Breast epithelium (tissue), 4 donors: ENCODE results near the gene CFLAR. TPM values are rescaled to one million over a fixed set of nuclear protein-coding genes. Genes with fewer than 3 reads are reported as not detected.

Experiments used
- DNase-seq, 2 donors: peaks; one replicate each; pipeline ENCODE4 v3.0.0-alpha.2; 2019; ENCODE audit warnings: low spot score in 2 of 2
- H3K27ac ChIP-seq, 2 donors: fragments of 200-600 bp; sonication (generic) in 1 of 2; one replicate each; pipeline ENCODE4 v1.5.1; 2016 to 2019; ENCODE audit warnings: mild to moderate bottlenecking in 1 of 2
- H3K27me3 ChIP-seq, 2 donors: fragments of 200-600 bp; sonication (generic) in 1 of 2; one replicate each; pipeline versions ENCODE4 v1.5.1 to v1.6.0; 2017 to 2019; ENCODE audit warnings: control low read depth in 1 of 2, mild to moderate bottlenecking in 1 of 2
- H3K36me3 ChIP-seq: fragments of 200-600 bp; one replicate; pipeline ENCODE4 v1.5.1; 2019
- H3K4me1 ChIP-seq, 2 donors: fragments of 200-600 bp; sonication (generic); one replicate each; pipeline ENCODE4 v1.5.1; 2016 to 2019; ENCODE audit warnings: control low read depth in 1 of 2
- H3K4me3 ChIP-seq, 3 donors: fragments of 200-600 bp; sonication (generic); 1 replicate in 2 of 3; 2 replicates in 1 of 3; pipeline ENCODE4 v1.5.1; 2016 to 2019; ENCODE audit warnings: mild to moderate bottlenecking in 3 of 3, moderate library complexity in 2 of 3
- H3K9me3 ChIP-seq, 2 donors: fragments of 200-600 bp; sonication (generic) in 1 of 2; one replicate each; pipeline ENCODE4 v1.5.1; 2016 to 2019; ENCODE audit warnings: control low read depth in 1 of 2
- POLR2A ChIP-seq: fragments of 450-650 bp; IDR thresholded peaks from one replicate; pipeline ENCODE4 v1.6.1; 2016; ENCODE audit warnings: antibody characterized with exemption, mild to moderate bottlenecking, moderate library complexity
- POLR2AphosphoS5 ChIP-seq, 3 donors: sonication (generic); formaldehyde crosslinking; IDR thresholded peaks; one replicate each; pipeline ENCODE4 v1.6.1; 2017; ENCODE audit warnings: antibody characterized with exemption in 3 of 3
- intact Hi-C: fragments of 100-400 bp; cut with DNase I; formaldehyde crosslinking; loops from one replicate; pipeline ENCODE4 v1.15.1; 2023; ENCODE audit warnings: low total_unique reads
- total RNA-seq, 3 donors: library from RNA; depleted of rRNA; stranded (reverse); fragments of >200 nt; gene quantifications; one replicate each; pipeline ENCODE4 v1.1.0, GENCODE V29; 2016
- TF ChIP-seq, protein P1 (sequence below), 3 donors: fragments of 450-650 bp; IDR thresholded peaks; one replicate each; pipeline ENCODE4 v1.5.1; 2016 to 2017; ENCODE audit warnings: antibody characterized with exemption in 3 of 3, mild to moderate bottlenecking in 3 of 3, moderate library complexity in 3 of 3

CFLAR gene
- total RNA-seq, 3 donors from 2014 or later = 180 to 322 (median 207) TPM

DNA sequence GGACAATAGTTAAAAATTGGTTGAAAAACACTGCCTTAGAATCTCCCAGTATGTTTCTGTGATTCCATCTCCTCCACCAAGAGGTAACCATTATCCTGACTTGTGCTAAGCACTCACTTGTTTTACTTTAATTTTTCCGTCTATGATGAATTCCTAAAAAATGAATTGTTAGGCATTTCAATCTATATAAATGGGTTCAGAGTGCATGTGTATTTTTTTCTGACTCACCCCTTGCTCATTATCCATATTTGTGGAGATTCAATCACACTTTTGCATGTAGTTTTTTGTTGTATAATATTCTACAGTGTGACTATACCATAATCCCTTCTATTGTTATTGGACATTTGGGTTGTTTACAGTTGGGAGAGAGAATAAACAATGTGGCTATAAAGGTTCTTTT is 42.9 kb upstream of the CFLAR start:
- no peaks in the 10 kb centered on the region for H3K9me3 ChIP-seq
- no peak overlapping the region for H3K4me3 ChIP-seq
- H3K27me3 ChIP-seq = no peaks in the 10 kb centered on the region
- no peak for DNase-seq
- H3K27ac ChIP-seq = no peak overlapping the region
- TF ChIP-seq POLR2AphosphoS5 (IDR thresholded peaks at IDR 0.05) = no peak
- H3K36me3 ChIP-seq = no peaks in the 10 kb centered on the region
- peaks cover 0 to 12% of the 10 kb centered on the region in 2 donors for H3K4me1 ChIP-seq
- intact Hi-C loops = no loop called here

DNA sequence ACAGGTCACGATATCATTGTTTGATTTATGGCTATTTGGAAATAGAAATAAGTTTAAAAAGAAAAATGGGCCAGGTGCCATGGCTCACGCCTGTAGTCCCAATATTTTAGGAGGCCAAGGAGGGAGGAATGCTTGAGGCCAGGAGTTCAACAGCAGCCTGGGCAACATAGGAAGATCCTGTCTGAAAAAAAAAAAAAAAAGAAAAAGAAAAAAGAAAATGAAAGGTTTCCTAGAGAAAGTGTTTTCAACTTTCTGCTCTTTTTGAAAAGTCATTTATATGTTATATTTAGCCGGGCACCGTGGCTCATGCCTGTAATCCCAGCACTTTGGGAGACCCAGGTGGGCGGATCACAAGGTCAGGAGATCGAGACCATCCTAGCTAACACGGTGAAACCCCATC is 41.0 kb upstream of the CFLAR start:
- TF ChIP-seq POLR2A (no peak), POLR2AphosphoS5 (IDR thresholded peaks at IDR 0.05) (no peak)
- TF ChIP-seq, protein P1, sequence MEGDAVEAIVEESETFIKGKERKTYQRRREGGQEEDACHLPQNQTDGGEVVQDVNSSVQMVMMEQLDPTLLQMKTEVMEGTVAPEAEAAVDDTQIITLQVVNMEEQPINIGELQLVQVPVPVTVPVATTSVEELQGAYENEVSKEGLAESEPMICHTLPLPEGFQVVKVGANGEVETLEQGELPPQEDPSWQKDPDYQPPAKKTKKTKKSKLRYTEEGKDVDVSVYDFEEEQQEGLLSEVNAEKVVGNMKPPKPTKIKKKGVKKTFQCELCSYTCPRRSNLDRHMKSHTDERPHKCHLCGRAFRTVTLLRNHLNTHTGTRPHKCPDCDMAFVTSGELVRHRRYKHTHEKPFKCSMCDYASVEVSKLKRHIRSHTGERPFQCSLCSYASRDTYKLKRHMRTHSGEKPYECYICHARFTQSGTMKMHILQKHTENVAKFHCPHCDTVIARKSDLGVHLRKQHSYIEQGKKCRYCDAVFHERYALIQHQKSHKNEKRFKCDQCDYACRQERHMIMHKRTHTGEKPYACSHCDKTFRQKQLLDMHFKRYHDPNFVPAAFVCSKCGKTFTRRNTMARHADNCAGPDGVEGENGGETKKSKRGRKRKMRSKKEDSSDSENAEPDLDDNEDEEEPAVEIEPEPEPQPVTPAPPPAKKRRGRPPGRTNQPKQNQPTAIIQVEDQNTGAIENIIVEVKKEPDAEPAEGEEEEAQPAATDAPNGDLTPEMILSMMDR (IDR thresholded peaks at IDR 0.05) = no peak
- H3K9me3 ChIP-seq = no peaks in the 10 kb centered on the region
- H3K4me3 ChIP-seq = no peak overlapping the region
- no peaks in the 10 kb centered on the region for H3K27me3 ChIP-seq
- DNase-seq = no peak
- H3K27ac ChIP-seq = no peak overlapping the region
- intact Hi-C loops = no loop called here
- H3K36me3 ChIP-seq = no peaks in the 10 kb centered on the region
- H3K4me1 ChIP-seq = peaks cover 0 to 8% of the 10 kb centered on the region in 2 donors

GRCh38 chr2:201084863-201085262 is 31.1 kb upstream of the CFLAR start:
- H3K27ac ChIP-seq = no peak overlapping the region

GRCh38 chr2:201090574-201090973 is 25.4 kb upstream of the CFLAR start:
- no peaks in the 10 kb centered on the region for H3K27me3 ChIP-seq
- intact Hi-C loops = no loop called here
- TF ChIP-seq POLR2AphosphoS5 (IDR thresholded peaks at IDR 0.05) (no peak), POLR2A (no peak)
- TF ChIP-seq, protein P1 (IDR thresholded peaks at IDR 0.05) = no peak
- no peaks in the 10 kb centered on the region for H3K4me1 ChIP-seq
- H3K4me3 ChIP-seq = no peak overlapping the region
- no peak overlapping the region for H3K27ac ChIP-seq
- H3K9me3 ChIP-seq = no peaks in the 10 kb centered on the region
- no peak for DNase-seq
- no peaks in the 10 kb centered on the region for H3K36me3 ChIP-seq

More at GRCh38 chr2:201084863-201085262, 31.1 kb upstream of the CFLAR start:
- TF ChIP-seq POLR2AphosphoS5 (IDR thresholded peaks at IDR 0.05) (no peak), POLR2A (no peak)
- TF ChIP-seq, protein P1 (IDR thresholded peaks at IDR 0.05) = no peak
- Histone ChIP-seq H3K4me1 (no peaks in the 10 kb centered on the region), H3K36me3 (no peaks in the 10 kb centered on the region), H3K27me3 (no peaks in the 10 kb centered on the region), H3K9me3 (no peaks in the 10 kb centered on the region), H3K4me3 (no peak overlapping the region)
- intact Hi-C loops = no loop called here
- DNase-seq = no peak

DNA sequence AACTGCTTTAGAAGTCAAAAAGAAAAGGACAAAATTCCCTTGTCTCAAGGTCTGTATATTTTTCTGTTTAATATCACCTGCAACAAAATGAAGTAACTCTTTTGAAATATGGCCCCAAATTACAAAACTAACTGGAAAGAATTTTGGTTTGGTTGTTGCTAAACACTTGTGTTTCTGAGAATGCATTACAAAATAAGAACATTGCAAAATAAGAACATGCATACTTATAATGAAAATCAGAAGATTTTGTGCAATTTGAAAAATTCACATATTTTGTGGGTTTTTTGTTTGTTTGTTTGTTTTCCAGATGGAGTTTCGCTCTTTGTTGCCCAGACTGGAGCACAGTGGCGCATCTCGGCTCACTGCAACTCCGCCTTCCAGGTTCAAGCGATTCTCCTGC is 22.4 kb upstream of the CFLAR start:
- intact Hi-C loops = no loop called here
- Histone ChIP-seq H3K9me3 (no peaks in the 10 kb centered on the region), H3K36me3 (no peaks in the 10 kb centered on the region), H3K4me3 (no peak overlapping the region), H3K27ac (no peak overlapping the region), H3K27me3 (no peaks in the 10 kb centered on the region), H3K4me1 (no peaks in the 10 kb centered on the region)
- DNase-seq = no peak
- no peak for TF ChIP-seq POLR2A

DNA sequence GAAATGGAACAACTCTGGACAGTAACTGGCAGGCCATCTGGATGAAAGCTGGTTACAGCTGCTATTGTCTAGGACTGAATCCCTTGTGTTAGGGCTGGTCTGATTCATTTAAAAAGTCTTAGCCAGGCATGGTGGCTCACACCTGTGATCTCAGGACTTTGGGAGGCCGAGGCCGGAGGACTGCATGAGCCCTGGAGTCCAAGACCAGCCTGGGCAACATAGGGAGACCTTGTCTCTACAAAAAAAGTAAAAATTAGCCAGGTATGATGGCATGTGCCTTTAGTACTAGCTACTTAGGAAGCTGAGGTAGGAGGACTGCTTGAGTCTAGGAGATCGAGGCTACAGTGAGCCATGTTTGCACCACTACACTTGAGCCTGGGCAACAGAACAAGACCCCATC is 15.5 kb upstream of the CFLAR start:
- no peaks in the 10 kb centered on the region for H3K9me3 ChIP-seq
- no peak overlapping the region for H3K4me3 ChIP-seq
- intact Hi-C loops = no loop called here
- H3K27ac ChIP-seq = no peak overlapping the region
- DNase-seq = no peak
- H3K36me3 ChIP-seq = no peaks in the 10 kb centered on the region
- TF ChIP-seq POLR2A (no peak), POLR2AphosphoS5 (IDR thresholded peaks at IDR 0.05) (no peak)
- TF ChIP-seq, protein P1 (IDR thresholded peaks at IDR 0.05) = no peak
- no peaks in the 10 kb centered on the region for H3K27me3 ChIP-seq
- no peaks in the 10 kb centered on the region for H3K4me1 ChIP-seq
